ENCODE measurements around the gene GPRASP3.

Gene GPRASP3

GRCh38 chrX:102765809-102766208 is 45.3 kb downstream of the GPRASP3 start:
- DNase-seq, result no peak

GRCh38 chrX:102767287-102767686 is 46.7 kb downstream of the GPRASP3 start:
- no peak for DNase-seq

DNA sequence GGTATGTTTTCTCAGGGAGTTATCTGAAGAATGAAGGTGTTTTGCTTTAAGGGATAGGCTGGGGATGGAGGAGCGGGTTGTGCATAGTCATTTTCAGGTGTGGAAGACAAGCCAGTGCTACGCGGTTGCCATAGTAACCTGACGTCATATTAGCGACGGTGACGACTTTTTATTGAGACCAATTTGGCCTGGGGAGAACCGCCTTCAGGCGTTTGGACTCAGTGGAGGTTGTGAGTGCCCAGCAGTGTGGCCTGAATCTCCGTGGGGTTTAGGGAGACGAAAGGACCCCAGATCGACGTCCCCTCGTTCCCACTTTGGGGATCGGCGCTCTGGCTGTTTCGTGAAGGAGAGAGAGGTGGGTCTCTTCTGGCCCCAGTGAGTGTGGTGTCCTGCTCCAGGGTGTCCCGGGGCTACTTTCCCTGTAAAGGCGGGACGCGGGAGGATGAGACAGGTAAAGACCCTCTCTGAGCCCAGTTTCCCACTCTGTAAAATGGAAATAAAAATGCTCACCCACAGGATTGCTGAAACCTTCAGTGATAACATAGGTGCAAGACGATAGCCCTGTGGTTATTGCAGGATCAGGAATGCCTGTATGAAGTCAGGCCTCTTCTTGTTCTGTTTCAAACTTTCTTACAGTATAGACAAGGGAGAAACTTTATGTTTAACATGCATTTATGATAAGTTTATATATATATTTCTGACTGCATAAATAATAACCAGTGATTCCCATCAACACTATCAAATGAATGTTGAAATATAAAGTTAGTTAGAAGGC is 48.6 kb downstream of the GPRASP3 start:
- DNase-seq, result peak; percentile 64 to 77
